ENCODE measurements around the gene ABCA4. TPM values are rescaled to one million over a fixed set of nuclear protein-coding genes. Genes with fewer than 3 reads are reported as not detected.

The ABCA4 gene
- total RNA-seq, 1 experiment from 2014 or later: 0.09 TPM

- TF ChIP-seq JAZF1 (CRISPR knock-in tag; IDR thresholded peaks at IDR 0.05) (no peak), ETV6 (CRISPR knock-in tag; IDR thresholded peaks at IDR 0.05) (no peak), SP1 (CRISPR knock-in tag; conservative IDR thresholded peaks at IDR 0.05) (no peak), CDX4 (CRISPR knock-in tag; IDR thresholded peaks at IDR 0.05; ENCODE audit: borderline replicate concordance) (no peak)
These were observed 153.6 kb downstream of the ABCA4 start (continued) for GRCh38 chr1:93967306-93967705.

- ATAC-seq (no peak), DNase-seq (ENCODE audit: low spot score) (no peak)
- Mint-ChIP-seq H3K4me3 (no peak overlapping the region), H3K4me1 (0 out of 2 replicates have a peak, but pooled peaks cover 4% of the 10 kb centered on the region), H3K27me3 (ENCODE audit: low read depth) (peaks cover 4% of the 10 kb centered on the region), H3K9me3 (no peaks in the 10 kb centered on the region), H3K27ac (no peak overlapping the region), H3K36me3 (no peaks in the 10 kb centered on the region)
- ChIA-PET POLR2A (no interaction called here), CTCF (no interaction called here)
- TF ChIP-seq ZNF416 (CRISPR knock-in tag; IDR thresholded peaks at IDR 0.05) (no peak), NFYB (CRISPR knock-in tag; conservative IDR thresholded peaks at IDR 0.05; ENCODE audit: low read depth) (no peak), ZNF532 (CRISPR knock-in tag; IDR thresholded peaks at IDR 0.05; ENCODE audit: borderline replicate concordance) (no peak), ESRRA (CRISPR knock-in tag; IDR thresholded peaks at IDR 0.05; ENCODE audit: borderline replicate concordance) (no peak), SP1 (CRISPR knock-in tag; conservative IDR thresholded peaks at IDR 0.05) (no peak), E2F5 (CRISPR knock-in tag; IDR thresholded peaks at IDR 0.05) (no peak), ELF4 (CRISPR knock-in tag; IDR thresholded peaks at IDR 0.05; ENCODE audit: low read depth) (no peak), ARID4B (CRISPR knock-in tag; IDR thresholded peaks at IDR 0.05; ENCODE audit: borderline replicate concordance) (no peak), RELA (CRISPR knock-in tag; IDR thresholded peaks at IDR 0.05; ENCODE audit: borderline replicate concordance) (no peak), RORB (CRISPR knock-in tag; IDR thresholded peaks at IDR 0.05) (no peak), AR (CRISPR knock-in tag; IDR thresholded peaks at IDR 0.05) (no peak)
These were observed 155.1 kb downstream of the ABCA4 start for GRCh38 chr1:93965888-93966287.

Data from WTC11 (cell line).